Progenitor cell of endocrine pancreas (in vitro differentiated cells): ENCODE results near the gene OBSL1. TPM values are rescaled to one million over a fixed set of nuclear protein-coding genes. Genes with fewer than 3 reads are reported as not detected.

Experiments
- DNase-seq: peaks from one replicate; pipeline ENCODE4 v3.0.0; 2021; ENCODE audit warnings: low spot score; ENCODE audit not compliant: unreplicated experiment
- H3K27ac Mint-ChIP-seq: 2 replicates; pipeline ENCODE4 v1.8.0; 2021; ENCODE audit warnings: mild to moderate bottlenecking, moderate library complexity, mixed read lengths
- H3K27me3 Mint-ChIP-seq: 2 replicates; pipeline ENCODE4 v1.8.0; 2021; ENCODE audit warnings: mixed read lengths
- H3K36me3 Mint-ChIP-seq: 2 replicates; pipeline ENCODE4 v1.8.0; 2022; ENCODE audit warnings: mixed read lengths; ENCODE audit not compliant: insufficient read depth
- H3K4me1 Mint-ChIP-seq: 2 replicates; pipeline ENCODE4 v1.8.0; 2021; ENCODE audit warnings: low read depth, mixed read lengths
- H3K4me3 Mint-ChIP-seq: 2 replicates; pipeline ENCODE4 v1.8.0; 2021; ENCODE audit warnings: low read depth, mild to moderate bottlenecking, moderate library complexity, mixed read lengths
- H3K9me3 Mint-ChIP-seq: 2 replicates; pipeline ENCODE4 v1.8.0; 2021; ENCODE audit warnings: low read depth, mixed read lengths
- CTCF ChIP-seq: fragments of 200-600 bp; sonication (generic); IDR thresholded peaks from one replicate; pipeline ENCODE4 v1.5.0; 2021; ENCODE audit warnings: antibody characterized with exemption, mild to moderate bottlenecking; ENCODE audit not compliant: unreplicated experiment
- microRNA-seq: library from miRNA; unstranded; fragments of <30 nt; microRNA quantifications from one replicate; pipeline ENCODE4 v1.1.0, GENCODE V29; 2020; ENCODE audit warnings: borderline number of aligned reads; ENCODE audit not compliant: unreplicated experiment
- total RNA-seq: library from RNA; stranded (reverse); gene quantifications from 2 replicates; pipeline ENCODE4 v1.2.1, GENCODE V29; 2021

OBSL1 gene
- total RNA-seq, 1 donor from 2014 or later = 198 TPM

- peaks cover 13% of the 10 kb centered on the region for H3K27me3 Mint-ChIP-seq
- peaks cover 4% of the 10 kb centered on the region for H3K36me3 Mint-ChIP-seq
- DNase-seq = no peak
- TF ChIP-seq CTCF = no peak
- no peak overlapping the region for H3K27ac Mint-ChIP-seq
- no peak overlapping the region for H3K4me3 Mint-ChIP-seq
- peaks cover 16% of the 10 kb centered on the region for H3K4me1 Mint-ChIP-seq
- no peaks in the 10 kb centered on the region for H3K9me3 Mint-ChIP-seq
Observed at GRCh38 chr2:219501849-219502248, 69.5 kb downstream of the OBSL1 start.

Small RNAs within 50 kb of the gene (microRNA-seq; reads per million reads assigned to microRNA genes)
- not detected for gene MIR3132

Other genes with a start within 250 kb of the OBSL1 start
- gene RESP18, start 238.8 kb downstream of the OBSL1 start, total RNA-seq = not detected in 2 replicates
- gene DNPEP, start 183.6 kb downstream of the OBSL1 start, total RNA-seq = 36.0 and 47.0 TPM in 2 replicates
- gene DES, start 153.2 kb downstream of the OBSL1 start, total RNA-seq = not detected in 2 replicates
- 15.1 and 15.5 TPM in 2 replicates for gene SPEG, start 136.7 kb downstream of the OBSL1 start, total RNA-seq
- 35.8 and 37.4 TPM in 2 replicates for gene GMPPA, start 72.6 kb downstream of the OBSL1 start, total RNA-seq
- 3.4 and 5.1 TPM in 2 replicates for gene ASIC4, start 57.1 kb downstream of the OBSL1 start, total RNA-seq
- gene CHPF, start 27.7 kb downstream of the OBSL1 start, total RNA-seq = 49.1 and 51.1 TPM in 2 replicates
- 8.2 and 9.7 TPM in 2 replicates for gene TMEM198, start 27.5 kb downstream of the OBSL1 start, total RNA-seq
- 1.5 and 1.7 TPM in 2 replicates for gene INHA, start 771 bp upstream of the OBSL1 start, total RNA-seq
- 39.7 and 41.4 TPM in 2 replicates for gene STK11IP, start 26.3 kb upstream of the OBSL1 start, total RNA-seq
- gene SLC4A3, start 56.1 kb upstream of the OBSL1 start, total RNA-seq = 17.0 and 19.7 TPM in 2 replicates